GM12878 (cell line): ENCODE measurements around the gene PRCP.

Experiments
- BRCA1 ChIP-seq: IDR thresholded peaks from 2 replicates; pipeline ENCODE4 v1.6.1; 2011; ENCODE audit warnings: low read depth, low read length, improper control_type of control experiment
- FOXM1 ChIP-seq: IDR thresholded peaks from 2 replicates; pipeline ENCODE4 v1.6.1; 2012; ENCODE audit warnings: low read depth, mild to moderate bottlenecking, inconsistent platforms, low read length, moderate library complexity
- KDM1A ChIP-seq: fragments of 200-600 bp; sonication (generic); IDR thresholded peaks from 2 replicates; pipeline ENCODE4 v1.6.1; 2016; ENCODE audit warnings: borderline replicate concordance
- LARP7 ChIP-seq: fragments of 450-650 bp; IDR thresholded peaks from 2 replicates; pipeline ENCODE4 v1.6.1; 2017; ENCODE audit warnings: mild to moderate bottlenecking
- MYC ChIP-seq: IDR thresholded peaks from 2 replicates; pipeline ENCODE4 v1.6.1; 2011; ENCODE audit warnings: mild to moderate bottlenecking, low read length, moderate library complexity, inconsistent platforms; ENCODE audit not compliant: insufficient read depth, insufficient replicate concordance, insufficient read length, severe bottlenecking
- NFXL1 ChIP-seq: fragments of 450-650 bp; IDR thresholded peaks from 2 replicates; pipeline ENCODE4 v1.6.1; 2017; ENCODE audit warnings: antibody characterized with exemption, mild to moderate bottlenecking, borderline replicate concordance
- RFX5 ChIP-seq: IDR thresholded peaks from 2 replicates; pipeline ENCODE4 v1.6.1; 2011; ENCODE audit warnings: low read depth, low read length, improper control_type of control experiment
- SREBF1 ChIP-seq: IDR thresholded peaks from 2 replicates; pipeline ENCODE4 v1.6.1; 2012; ENCODE audit warnings: mild to moderate bottlenecking, low read length
- TAF1 ChIP-seq: IDR thresholded peaks from 2 replicates; pipeline ENCODE4 v1.6.1; 2011; ENCODE audit warnings: mild to moderate bottlenecking, low read depth, low read length, borderline replicate concordance
- ZNF274 ChIP-seq: IDR thresholded peaks from one replicate; pipeline ENCODE4 v1.8.0; 2011; ENCODE audit not compliant: insufficient read length, insufficient read depth
- TF ChIP-seq, protein P1 (sequence below): IDR thresholded peaks from 2 replicates; pipeline ENCODE4 v1.6.1; 2012; ENCODE audit warnings: mild to moderate bottlenecking, low read depth, low read length
- TF ChIP-seq, protein P2 (sequence below): IDR thresholded peaks from 2 replicates; pipeline ENCODE4 v1.6.1; 2011; ENCODE audit warnings: borderline replicate concordance, low read depth, mild to moderate bottlenecking, moderate library complexity, low read length; ENCODE audit not compliant: insufficient read depth, poor library complexity, severe bottlenecking
- TF ChIP-seq, protein P3 (sequence below), 3 experiments: IDR thresholded peaks in 2 of 3; conservative IDR thresholded peaks in 1 of 3; 2 replicates each; pipeline ENCODE4 v1.5.1; 2011; ENCODE audit warnings: low read depth in 3 of 3, low read length in 3 of 3, mild to moderate bottlenecking in 3 of 3, control low read depth in 2 of 3, moderate library complexity in 2 of 3, inconsistent platforms in 1 of 3, mixed read lengths in 1 of 3; ENCODE audit not compliant: control insufficient read depth in 2 of 3, insufficient read depth in 1 of 3; ENCODE audit errors: extremely low read depth in 1 of 3

- TF ChIP-seq LARP7 = no peak
- no peak for TF ChIP-seq TAF1
- no peak for TF ChIP-seq KDM1A
- TF ChIP-seq, protein P1, sequence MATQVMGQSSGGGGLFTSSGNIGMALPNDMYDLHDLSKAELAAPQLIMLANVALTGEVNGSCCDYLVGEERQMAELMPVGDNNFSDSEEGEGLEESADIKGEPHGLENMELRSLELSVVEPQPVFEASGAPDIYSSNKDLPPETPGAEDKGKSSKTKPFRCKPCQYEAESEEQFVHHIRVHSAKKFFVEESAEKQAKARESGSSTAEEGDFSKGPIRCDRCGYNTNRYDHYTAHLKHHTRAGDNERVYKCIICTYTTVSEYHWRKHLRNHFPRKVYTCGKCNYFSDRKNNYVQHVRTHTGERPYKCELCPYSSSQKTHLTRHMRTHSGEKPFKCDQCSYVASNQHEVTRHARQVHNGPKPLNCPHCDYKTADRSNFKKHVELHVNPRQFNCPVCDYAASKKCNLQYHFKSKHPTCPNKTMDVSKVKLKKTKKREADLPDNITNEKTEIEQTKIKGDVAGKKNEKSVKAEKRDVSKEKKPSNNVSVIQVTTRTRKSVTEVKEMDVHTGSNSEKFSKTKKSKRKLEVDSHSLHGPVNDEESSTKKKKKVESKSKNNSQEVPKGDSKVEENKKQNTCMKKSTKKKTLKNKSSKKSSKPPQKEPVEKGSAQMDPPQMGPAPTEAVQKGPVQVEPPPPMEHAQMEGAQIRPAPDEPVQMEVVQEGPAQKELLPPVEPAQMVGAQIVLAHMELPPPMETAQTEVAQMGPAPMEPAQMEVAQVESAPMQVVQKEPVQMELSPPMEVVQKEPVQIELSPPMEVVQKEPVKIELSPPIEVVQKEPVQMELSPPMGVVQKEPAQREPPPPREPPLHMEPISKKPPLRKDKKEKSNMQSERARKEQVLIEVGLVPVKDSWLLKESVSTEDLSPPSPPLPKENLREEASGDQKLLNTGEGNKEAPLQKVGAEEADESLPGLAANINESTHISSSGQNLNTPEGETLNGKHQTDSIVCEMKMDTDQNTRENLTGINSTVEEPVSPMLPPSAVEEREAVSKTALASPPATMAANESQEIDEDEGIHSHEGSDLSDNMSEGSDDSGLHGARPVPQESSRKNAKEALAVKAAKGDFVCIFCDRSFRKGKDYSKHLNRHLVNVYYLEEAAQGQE = no peak
- TF ChIP-seq NFXL1 = no peak
- TF ChIP-seq BRCA1 = no peak
- TF ChIP-seq RFX5 = no peak
- TF ChIP-seq ZNF274 = no peak
- no peak for TF ChIP-seq SREBF1
- no peak for TF ChIP-seq FOXM1
- TF ChIP-seq, protein P2, sequence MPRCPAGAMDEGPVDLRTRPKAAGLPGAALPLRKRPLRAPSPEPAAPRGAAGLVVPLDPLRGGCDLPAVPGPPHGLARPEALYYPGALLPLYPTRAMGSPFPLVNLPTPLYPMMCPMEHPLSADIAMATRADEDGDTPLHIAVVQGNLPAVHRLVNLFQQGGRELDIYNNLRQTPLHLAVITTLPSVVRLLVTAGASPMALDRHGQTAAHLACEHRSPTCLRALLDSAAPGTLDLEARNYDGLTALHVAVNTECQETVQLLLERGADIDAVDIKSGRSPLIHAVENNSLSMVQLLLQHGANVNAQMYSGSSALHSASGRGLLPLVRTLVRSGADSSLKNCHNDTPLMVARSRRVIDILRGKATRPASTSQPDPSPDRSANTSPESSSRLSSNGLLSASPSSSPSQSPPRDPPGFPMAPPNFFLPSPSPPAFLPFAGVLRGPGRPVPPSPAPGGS = no peak
- TF ChIP-seq, protein P3, sequence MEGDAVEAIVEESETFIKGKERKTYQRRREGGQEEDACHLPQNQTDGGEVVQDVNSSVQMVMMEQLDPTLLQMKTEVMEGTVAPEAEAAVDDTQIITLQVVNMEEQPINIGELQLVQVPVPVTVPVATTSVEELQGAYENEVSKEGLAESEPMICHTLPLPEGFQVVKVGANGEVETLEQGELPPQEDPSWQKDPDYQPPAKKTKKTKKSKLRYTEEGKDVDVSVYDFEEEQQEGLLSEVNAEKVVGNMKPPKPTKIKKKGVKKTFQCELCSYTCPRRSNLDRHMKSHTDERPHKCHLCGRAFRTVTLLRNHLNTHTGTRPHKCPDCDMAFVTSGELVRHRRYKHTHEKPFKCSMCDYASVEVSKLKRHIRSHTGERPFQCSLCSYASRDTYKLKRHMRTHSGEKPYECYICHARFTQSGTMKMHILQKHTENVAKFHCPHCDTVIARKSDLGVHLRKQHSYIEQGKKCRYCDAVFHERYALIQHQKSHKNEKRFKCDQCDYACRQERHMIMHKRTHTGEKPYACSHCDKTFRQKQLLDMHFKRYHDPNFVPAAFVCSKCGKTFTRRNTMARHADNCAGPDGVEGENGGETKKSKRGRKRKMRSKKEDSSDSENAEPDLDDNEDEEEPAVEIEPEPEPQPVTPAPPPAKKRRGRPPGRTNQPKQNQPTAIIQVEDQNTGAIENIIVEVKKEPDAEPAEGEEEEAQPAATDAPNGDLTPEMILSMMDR (IDR thresholded peaks at IDR 0.05 in 2 of 3, conservative IDR thresholded peaks at IDR 0.05 in 1 of 3; ENCODE audit: control insufficient read depth in 2 of 3, extremely low read depth in 1 of 3, insufficient read depth in 1 of 3, low read depth in 3 of 3, low read length in 3 of 3) = no peak
- no peak for TF ChIP-seq MYC
Observed at GRCh38 chr11:82794490-82794889, 105.7 kb downstream of the PRCP start.
